Trophoblast cell (in vitro differentiated cells and primary cell): Measurements from ENCODE around the gene CCDC182.
A peak's percentile ranks its signal among the peaks of the same experiment; 100 is the strongest.

Experiments
- DNase-seq, 2 donors: peaks; one replicate each; pipeline ENCODE4 v3.0.0-alpha.2; 2016
- H2AFZ ChIP-seq: 2 replicates; pipeline ENCODE4 v1.6.1; 2013; ENCODE audit warnings: low read length, moderate library complexity, mild to moderate bottlenecking; ENCODE audit not compliant: insufficient read depth, poor library complexity
- H2AK5ac ChIP-seq: 2 replicates; pipeline ENCODE4 v1.6.1; 2013; ENCODE audit warnings: mild to moderate bottlenecking, low read length
- H2BK120ac ChIP-seq: 2 replicates; pipeline ENCODE4 v1.6.1; 2013; ENCODE audit warnings: low read length, mild to moderate bottlenecking, moderate library complexity; ENCODE audit not compliant: insufficient read depth, poor library complexity
- H2BK12ac ChIP-seq: 2 replicates; pipeline ENCODE4 v1.6.1; 2013; ENCODE audit warnings: mild to moderate bottlenecking, low read length, moderate library complexity
- H2BK5ac ChIP-seq: 2 replicates; pipeline ENCODE4 v1.6.1; 2013; ENCODE audit warnings: low read length, low read depth, moderate library complexity, mild to moderate bottlenecking; ENCODE audit not compliant: poor library complexity
- H3K14ac ChIP-seq: 2 replicates; pipeline ENCODE4 v1.6.1; 2013; ENCODE audit warnings: mild to moderate bottlenecking, low read length
- H3K18ac ChIP-seq: 2 replicates; pipeline ENCODE4 v1.6.1; 2013; ENCODE audit warnings: mild to moderate bottlenecking, low read length
- H3K23ac ChIP-seq: 2 replicates; pipeline ENCODE4 v1.6.1; 2013; ENCODE audit warnings: low read length
- H3K27ac ChIP-seq: 2 replicates; pipeline ENCODE4 v1.5.1; 2013; ENCODE audit warnings: low read depth, mild to moderate bottlenecking, inconsistent platforms, low read length, moderate library complexity
- H3K27me3 ChIP-seq: 2 replicates; pipeline ENCODE4 v1.6.1; 2013; ENCODE audit warnings: inconsistent platforms, mild to moderate bottlenecking, low read length, moderate library complexity; ENCODE audit not compliant: insufficient read depth
- H3K36me3 ChIP-seq, 2 experiments: 1 replicate in 1 of 2; 2 replicates in 1 of 2; pipeline ENCODE4 v1.6.1; 2013; ENCODE audit warnings: low read length in 2 of 2, mild to moderate bottlenecking in 2 of 2, moderate library complexity in 1 of 2; ENCODE audit not compliant: insufficient read depth in 2 of 2, control insufficient read depth in 1 of 2
- H3K4ac ChIP-seq: 2 replicates; pipeline ENCODE4 v1.6.1; 2013; ENCODE audit warnings: low read depth, mild to moderate bottlenecking, low read length, moderate library complexity
- H3K4me1 ChIP-seq, 2 experiments: 1 replicate in 1 of 2; 2 replicates in 1 of 2; pipeline ENCODE4 v1.6.1; 2013; ENCODE audit warnings: low read length in 2 of 2, mild to moderate bottlenecking in 2 of 2, moderate library complexity in 1 of 2; ENCODE audit not compliant: insufficient read depth in 2 of 2, control insufficient read depth in 1 of 2
- H3K4me2 ChIP-seq: 2 replicates; pipeline ENCODE4 v1.6.1; 2013; ENCODE audit warnings: inconsistent platforms, mild to moderate bottlenecking, low read length, moderate library complexity
- H3K4me3 ChIP-seq: 2 replicates; pipeline ENCODE4 v1.5.1; 2013; ENCODE audit warnings: mild to moderate bottlenecking, low read depth, low read length, inconsistent platforms
- H3K79me1 ChIP-seq: one replicate; pipeline ENCODE4 v1.6.1; 2013; ENCODE audit warnings: low read length
- H3K79me2 ChIP-seq: 2 replicates; pipeline ENCODE4 v1.6.1; 2013; ENCODE audit warnings: low read length, mild to moderate bottlenecking; ENCODE audit not compliant: control insufficient read depth, insufficient read depth, poor library complexity
- H3K9ac ChIP-seq: 2 replicates; pipeline ENCODE4 v1.6.1; 2013; ENCODE audit warnings: mild to moderate bottlenecking, low read length
- H3K9me3 ChIP-seq: 2 replicates; pipeline ENCODE4 v1.6.1; 2013; ENCODE audit warnings: low read depth, mild to moderate bottlenecking, control low read depth, inconsistent platforms, low read length; ENCODE audit not compliant: insufficient read depth
- H4K12ac ChIP-seq: 2 replicates; pipeline ENCODE4 v1.6.1; 2013; ENCODE audit warnings: low read depth, mild to moderate bottlenecking, low read length, moderate library complexity
- H4K8ac ChIP-seq: 2 replicates; pipeline ENCODE4 v1.6.1; 2013; ENCODE audit warnings: low read depth, mild to moderate bottlenecking, low read length, moderate library complexity
- H4K91ac ChIP-seq: one replicate; pipeline ENCODE4 v1.6.1; 2013; ENCODE audit warnings: low read depth, mild to moderate bottlenecking, low read length, moderate library complexity
- WGBS: extraction: QIAGEN DNeasy Blood & Tissue Kit; methylation state at CpG from one replicate; pipeline ENCODE4 v1.1.7; 2013; ENCODE audit warnings: missing lambda C conversion rate; ENCODE audit not compliant: insufficient read length, insufficient coverage; ENCODE audit errors: extremely low coverage; 5-methylcytosine and 5-hydroxymethylcytosine counted together

The CCDC182 gene

GRCh38 chr17:57766318-57766943 lies 21.3 kb upstream of the CCDC182 start:
- Histone ChIP-seq H2AFZ (no peak overlapping the region), H2AK5ac (no peak overlapping the region), H2BK12ac (no peak overlapping the region), H3K27ac (no peak overlapping the region), H3K9ac (no peak overlapping the region), H3K4me3 (no peak overlapping the region), H3K23ac (no peak overlapping the region), H3K4me2 (no peak overlapping the region), H3K14ac (no peak overlapping the region), H3K4ac (no peak overlapping the region), H4K91ac (no peak overlapping the region), H3K18ac (no peak overlapping the region), H3K79me1 (peaks cover 3% of the 10 kb centered on the region), H3K4me1 (peaks cover 10 to 12% of the 10 kb centered on the region in 2 experiments), H4K12ac (no peak overlapping the region), H3K79me2 (no peaks in the 10 kb centered on the region), H2BK120ac (no peak overlapping the region), H3K36me3 (no peaks in the 10 kb centered on the region), H3K9me3 (no peaks in the 10 kb centered on the region), H2BK5ac (no peak overlapping the region), H4K8ac (no peak overlapping the region), H3K27me3 (no peaks in the 10 kb centered on the region)
- no CpG with 5 or more reads among the region's 2 CpGs for WGBS
- DNase-seq = no peak

- peak overlapping the region; percentile 18 for H2BK12ac ChIP-seq
- no peak overlapping the region for H3K27ac ChIP-seq
- H2BK120ac ChIP-seq = peak overlapping the region; percentile 11
- H3K4me3 ChIP-seq = no peak overlapping the region
- H3K79me1 ChIP-seq = peaks cover 6% of the 10 kb centered on the region
- no peak overlapping the region for H3K18ac ChIP-seq
- H3K36me3 ChIP-seq = no peaks in the 10 kb centered on the region
- H4K8ac ChIP-seq = peak overlapping the region; percentile 13
- H3K9ac ChIP-seq = no peak overlapping the region
- no peak overlapping the region for H3K4me2 ChIP-seq
- no peaks in the 10 kb centered on the region for H3K27me3 ChIP-seq
- no peak overlapping the region for H2AFZ ChIP-seq
- DNase-seq = no peak
- H3K23ac ChIP-seq = no peak overlapping the region
- H3K14ac ChIP-seq = peak overlapping the region; percentile 39
- no peak overlapping the region for H3K4ac ChIP-seq
- no peak overlapping the region for H2BK5ac ChIP-seq
- no peak overlapping the region for H2AK5ac ChIP-seq
- no peaks in the 10 kb centered on the region for H3K9me3 ChIP-seq
- no peak overlapping the region for H4K91ac ChIP-seq
- no CpG with 5 or more reads among the region's 19 CpGs for WGBS
- no peaks in the 10 kb centered on the region for H3K79me2 ChIP-seq
- no peak overlapping the region for H4K12ac ChIP-seq
- peaks cover 10 to 13% of the 10 kb centered on the region in 2 experiments for H3K4me1 ChIP-seq
Observed at GRCh38 chr17:57762452-57763395, 17.6 kb upstream of the CCDC182 start.

- Histone ChIP-seq H3K36me3 (no peaks in the 10 kb centered on the region), H3K4me3 (no peak overlapping the region), H3K4me1 (peaks cover 10 to 15% of the 10 kb centered on the region in 2 experiments), H2AFZ (peak overlapping the region; percentile 30), H2AK5ac (no peak overlapping the region), H3K27me3 (no peaks in the 10 kb centered on the region), H3K79me2 (no peaks in the 10 kb centered on the region), H3K4me2 (no peak overlapping the region), H2BK5ac (no peak overlapping the region), H4K12ac (no peak overlapping the region), H2BK120ac (no peak overlapping the region), H3K9me3 (no peaks in the 10 kb centered on the region), H3K4ac (no peak overlapping the region), H3K27ac (no peak overlapping the region), H4K91ac (peak overlapping the region; percentile 39), H3K18ac (no peak overlapping the region), H3K23ac (no peak overlapping the region), H3K14ac (no peak overlapping the region), H2BK12ac (peak overlapping the region; percentile 57), H4K8ac (no peak overlapping the region), H3K79me1 (peaks cover 9% of the 10 kb centered on the region), H3K9ac (no peak overlapping the region)
- DNase-seq = no peak
- WGBS = no CpG with 5 or more reads among the region's 8 CpGs
Observed at GRCh38 chr17:57761887-57762286, 16.8 kb upstream of the CCDC182 start.

GRCh38 chr17:57760046-57760445 lies 14.9 kb upstream of the CCDC182 start:
- Histone ChIP-seq H4K8ac (no peak overlapping the region), H4K12ac (no peak overlapping the region), H3K9me3 (no peaks in the 10 kb centered on the region), H3K79me2 (peaks cover 2% of the 10 kb centered on the region), H2AFZ (no peak overlapping the region), H3K23ac (no peak overlapping the region), H2BK5ac (no peak overlapping the region), H2BK12ac (no peak overlapping the region), H3K4me1 (peaks cover 18 to 22% of the 10 kb centered on the region in 2 experiments), H4K91ac (no peak overlapping the region), H3K27me3 (no peaks in the 10 kb centered on the region), H3K27ac (no peak overlapping the region), H3K18ac (no peak overlapping the region), H3K4me3 (no peak overlapping the region), H3K9ac (no peak overlapping the region), H3K4ac (no peak overlapping the region), H3K36me3 (no peaks in the 10 kb centered on the region), H2AK5ac (no peak overlapping the region), H3K79me1 (peaks cover 15% of the 10 kb centered on the region), H3K14ac (no peak overlapping the region), H2BK120ac (no peak overlapping the region), H3K4me2 (no peak overlapping the region)
- no peak for DNase-seq
- WGBS = no CpG with 5 or more reads among the region's 4 CpGs
